ENCODE measurements around the gene PKIB. TPM values are rescaled to one million over a fixed set of nuclear protein-coding genes. Genes with fewer than 3 reads are reported as not detected.
A peak's percentile ranks its signal among the peaks of the same experiment; 100 is the strongest.
"Not testable (repeated sequence)": the region's sequence is repeated elsewhere in the genome, so short reads cannot be mapped to it uniquely, and the experiment has no call there.

PKIB gene
- total and polyA plus RNA-seq, 2 experiments from 2014 or later: 51.0 to 85.8 TPM

- no peaks in the 10 kb centered on the region for H3K27me3 ChIP-seq
- no peak for DNase-seq (ENCODE audit: low read depth in 1 of 2, low spot score in 1 of 2)
- no peak overlapping the region for H3K4me3 ChIP-seq
- no peaks in the 10 kb centered on the region for H3K4me1 ChIP-seq (ENCODE audit: low read depth)
- TF ChIP-seq CTCF (IDR thresholded peaks at IDR 0.05; ENCODE audit: low read depth, low read length): no peak
- H3K36me3 ChIP-seq: no peaks in the 10 kb centered on the region
- H3K27ac ChIP-seq: no peak overlapping the region
- no peaks in the 10 kb centered on the region for H3K9me3 ChIP-seq (ENCODE audit: low read depth)
Measured at GRCh38 chr6:122740091-122740490, 129.9 kb downstream of the PKIB start.

DNA sequence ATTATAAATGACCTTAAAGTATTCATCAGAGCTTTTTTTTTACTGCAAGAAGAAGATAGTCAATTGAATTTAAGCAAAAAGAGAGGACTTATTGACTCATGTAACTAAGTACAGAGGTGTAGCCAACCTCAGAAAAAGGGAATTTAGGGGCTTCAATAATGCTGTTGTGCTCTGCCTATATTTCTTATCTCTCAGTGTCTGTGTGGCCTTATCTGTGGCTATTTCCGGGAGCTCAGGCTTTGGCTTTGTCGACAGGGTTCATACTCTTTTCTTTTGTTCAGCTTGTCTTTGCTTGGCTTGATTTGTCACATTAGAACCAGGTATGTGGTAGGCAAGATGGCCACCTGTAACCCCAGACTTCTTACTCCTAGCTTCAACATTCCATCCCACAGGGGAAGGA is 130.7 kb downstream of the PKIB start:
- no peaks in the 10 kb centered on the region for H3K9me3 ChIP-seq (ENCODE audit: low read depth)
- TF ChIP-seq CTCF (IDR thresholded peaks at IDR 0.05; ENCODE audit: low read depth, low read length): no peak
- no peak overlapping the region for H3K4me3 ChIP-seq
- H3K27ac ChIP-seq: no peak overlapping the region
- no peak for DNase-seq (ENCODE audit: low read depth in 1 of 2, low spot score in 1 of 2)
- no peaks in the 10 kb centered on the region for H3K4me1 ChIP-seq (ENCODE audit: low read depth)
- H3K27me3 ChIP-seq: no peaks in the 10 kb centered on the region
- no peaks in the 10 kb centered on the region for H3K36me3 ChIP-seq

- DNase-seq (ENCODE audit: low read depth in 1 of 2, low spot score in 1 of 2): peak; percentile 16 to 41
- not testable (repeated sequence) for H3K4me1 ChIP-seq (ENCODE audit: low read depth); H3K27me3 ChIP-seq; H3K27ac ChIP-seq; H3K4me3 ChIP-seq; H3K9me3 ChIP-seq (ENCODE audit: low read depth); H3K36me3 ChIP-seq
- peak; percentile 42 for TF ChIP-seq CTCF (IDR thresholded peaks at IDR 0.05; ENCODE audit: low read depth, low read length)
Measured at GRCh38 chr6:122744247-122744646, 134.0 kb downstream of the PKIB start.

DNA sequence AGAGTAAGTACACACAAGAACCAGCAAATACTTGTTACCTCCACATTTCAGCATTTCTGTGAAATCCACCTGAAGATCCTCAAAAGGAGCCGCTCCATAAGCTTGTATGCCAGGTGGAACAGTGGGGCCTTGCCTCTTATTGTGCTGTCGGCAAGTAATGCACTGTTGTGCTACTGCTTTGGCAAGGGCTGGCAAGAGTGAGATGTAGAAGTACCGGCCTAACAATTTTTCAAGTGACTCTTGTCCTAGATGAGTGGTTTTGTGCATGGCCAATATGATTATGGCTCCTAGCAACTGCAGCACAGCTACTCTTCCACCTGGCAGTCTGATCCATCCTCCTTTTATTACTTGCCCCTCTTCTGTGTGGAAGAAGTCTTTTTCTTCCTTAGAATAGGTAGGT is 134.7 kb downstream of the PKIB start:
- H3K36me3 ChIP-seq; H3K4me1 ChIP-seq (ENCODE audit: low read depth); H3K27me3 ChIP-seq; DNase-seq (ENCODE audit: low read depth in 1 of 2, low spot score in 1 of 2); H3K4me3 ChIP-seq; H3K9me3 ChIP-seq (ENCODE audit: low read depth); H3K27ac ChIP-seq: not testable (repeated sequence)

GRCh38 chr6:122746688-122747087 is 136.5 kb downstream of the PKIB start:
- H3K4me3 ChIP-seq: no peak overlapping the region
- H3K27me3 ChIP-seq: no peaks in the 10 kb centered on the region
- no peak for DNase-seq (ENCODE audit: low read depth in 1 of 2, low spot score in 1 of 2)
- TF ChIP-seq CTCF (IDR thresholded peaks at IDR 0.05; ENCODE audit: low read depth, low read length): no peak
- H3K9me3 ChIP-seq (ENCODE audit: low read depth): no peaks in the 10 kb centered on the region
- no peaks in the 10 kb centered on the region for H3K36me3 ChIP-seq
- H3K4me1 ChIP-seq (ENCODE audit: low read depth): peaks cover 3% of the 10 kb centered on the region
- no peak overlapping the region for H3K27ac ChIP-seq

GRCh38 chr6:122747573-122747972 is 137.4 kb downstream of the PKIB start:
- Histone ChIP-seq H3K36me3 (no peaks in the 10 kb centered on the region), H3K4me3 (no peak overlapping the region), H3K27ac (no peak overlapping the region), H3K27me3 (no peaks in the 10 kb centered on the region), H3K4me1 (ENCODE audit: low read depth) (peaks cover 3% of the 10 kb centered on the region), H3K9me3 (ENCODE audit: low read depth) (no peaks in the 10 kb centered on the region)
- no peak for TF ChIP-seq CTCF (IDR thresholded peaks at IDR 0.05; ENCODE audit: low read depth, low read length)
- no peak for DNase-seq (ENCODE audit: low read depth in 1 of 2, low spot score in 1 of 2)

DNA sequence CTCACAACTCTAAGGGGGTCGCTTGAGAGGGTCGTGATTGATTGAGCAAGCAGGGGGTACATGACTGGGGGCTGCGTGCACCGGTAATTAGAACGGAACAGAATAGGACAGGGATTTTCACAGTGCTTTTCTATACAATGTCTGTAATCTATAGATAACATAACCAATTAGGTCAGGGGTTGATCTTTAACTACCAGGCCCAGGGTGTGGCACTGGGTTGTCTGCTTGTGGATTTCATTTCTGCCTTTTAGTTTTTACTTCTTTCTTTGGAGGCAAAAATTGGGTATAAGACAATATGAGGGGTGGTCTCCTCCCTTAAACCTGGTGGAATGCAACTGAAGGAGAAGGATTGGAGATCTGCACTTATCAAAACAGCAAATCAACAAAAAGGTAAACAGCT is 138.7 kb downstream of the PKIB start:
- not testable (repeated sequence) for H3K27me3 ChIP-seq; DNase-seq (ENCODE audit: low read depth in 1 of 2, low spot score in 1 of 2); H3K4me3 ChIP-seq; H3K4me1 ChIP-seq (ENCODE audit: low read depth); H3K27ac ChIP-seq; H3K36me3 ChIP-seq; H3K9me3 ChIP-seq (ENCODE audit: low read depth)
